ES-I3 (cell line): ENCODE results near the gene AUTS2.

Source experiments
- H3K36me3 ChIP-seq: 2 replicates; pipeline ENCODE4 v1.6.1; 2013; ENCODE audit warnings: mild to moderate bottlenecking, low read length, control low read depth, moderate library complexity; ENCODE audit not compliant: insufficient read depth
- H3K4me1 ChIP-seq: 2 replicates; pipeline ENCODE4 v1.6.1; 2013; ENCODE audit warnings: mild to moderate bottlenecking, control low read depth, low read length; ENCODE audit not compliant: insufficient read depth
- H3K9ac ChIP-seq: 2 replicates; pipeline ENCODE4 v1.6.1; 2013; ENCODE audit warnings: low read depth, mild to moderate bottlenecking, low read length, moderate library complexity
- H3K9me3 ChIP-seq: 2 replicates; pipeline ENCODE4 v1.6.1; 2013; ENCODE audit warnings: mild to moderate bottlenecking, low read length, moderate library complexity; ENCODE audit not compliant: control insufficient read depth, insufficient read depth

AUTS2 gene

DNA sequence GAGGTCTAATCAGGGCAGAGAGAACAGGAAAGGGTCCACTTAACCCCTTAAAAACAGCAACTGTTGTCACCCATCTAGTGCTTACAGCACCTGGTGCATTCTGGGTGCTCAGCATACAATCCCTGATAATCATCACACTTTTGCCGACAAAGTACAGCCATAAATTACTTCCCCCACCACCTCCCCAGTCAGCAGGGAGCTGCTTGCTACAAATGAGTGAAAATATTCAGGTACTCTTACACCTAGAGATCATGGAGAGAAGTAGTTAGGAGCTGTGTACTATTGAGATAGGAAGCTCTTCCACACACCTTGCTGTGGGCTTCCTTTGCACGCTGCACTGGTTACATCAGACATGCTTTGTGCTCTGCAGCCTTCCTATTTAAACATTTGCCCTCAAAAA lies 810.2 kb downstream of the AUTS2 start:
- Histone ChIP-seq H3K9me3 (no peaks in the 10 kb centered on the region), H3K4me1 (no peaks in the 10 kb centered on the region; the same call in 1 of the 2 replicates), H3K36me3 (no peaks in the 10 kb centered on the region), H3K9ac (no peak overlapping the region)

DNA sequence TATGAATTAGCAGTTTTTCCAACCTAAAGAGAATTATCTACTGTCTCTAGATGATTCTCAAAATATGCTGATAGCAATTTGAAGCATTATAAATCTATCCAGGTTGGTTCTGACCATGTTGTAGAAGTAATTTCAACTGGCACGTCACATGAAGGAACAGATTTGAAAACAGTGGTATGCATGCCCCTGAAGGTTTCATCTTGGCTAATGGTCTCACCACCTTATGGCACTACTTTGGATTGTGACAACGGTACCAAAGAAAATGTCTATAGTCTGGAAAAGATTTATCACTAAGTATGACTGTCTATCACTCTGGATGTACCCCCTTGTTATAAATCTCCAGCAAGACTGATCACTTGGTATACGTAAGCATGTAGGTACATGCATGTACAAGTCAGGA lies 810.6 kb downstream of the AUTS2 start:
- no peak overlapping the region for H3K9ac ChIP-seq
- no peaks in the 10 kb centered on the region for H3K9me3 ChIP-seq
- H3K36me3 ChIP-seq, result no peaks in the 10 kb centered on the region
- no peaks in the 10 kb centered on the region; the same call in 1 of the 2 replicates for H3K4me1 ChIP-seq

DNA sequence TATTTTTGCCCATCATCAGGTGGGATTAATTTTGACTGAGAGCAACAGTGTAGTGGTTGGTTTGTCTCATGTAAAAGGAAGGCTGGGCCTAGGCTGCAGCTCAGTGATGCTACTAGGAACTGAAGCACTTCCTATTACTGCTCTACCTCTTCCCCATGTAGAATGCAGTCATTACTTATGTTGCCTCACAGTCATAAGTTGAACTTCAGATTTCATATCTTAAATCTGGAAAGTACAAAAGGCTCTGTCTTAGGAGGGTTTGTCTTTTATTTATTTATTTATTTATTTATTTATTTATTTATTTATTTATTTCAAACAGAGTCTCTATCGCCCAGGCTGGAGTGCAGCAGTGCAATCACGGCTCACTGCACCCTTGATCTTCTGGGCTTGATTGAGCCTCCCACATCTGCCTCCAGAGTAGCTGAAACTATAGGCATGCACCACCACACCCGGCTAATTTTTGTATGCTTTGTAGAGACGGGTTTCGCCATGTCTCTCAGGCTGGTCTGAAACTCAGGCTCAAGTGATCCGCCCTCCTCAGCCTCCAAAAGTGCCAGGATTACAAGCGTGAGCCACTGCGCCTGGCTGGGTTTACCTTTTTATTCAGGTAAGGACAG lies 812.0 kb downstream of the AUTS2 start:
- Histone ChIP-seq H3K4me1 (no peaks in the 10 kb centered on the region; the same call in 1 of the 2 replicates), H3K9ac (no peak overlapping the region), H3K36me3 (no peaks in the 10 kb centered on the region), H3K9me3 (no peaks in the 10 kb centered on the region)

DNA sequence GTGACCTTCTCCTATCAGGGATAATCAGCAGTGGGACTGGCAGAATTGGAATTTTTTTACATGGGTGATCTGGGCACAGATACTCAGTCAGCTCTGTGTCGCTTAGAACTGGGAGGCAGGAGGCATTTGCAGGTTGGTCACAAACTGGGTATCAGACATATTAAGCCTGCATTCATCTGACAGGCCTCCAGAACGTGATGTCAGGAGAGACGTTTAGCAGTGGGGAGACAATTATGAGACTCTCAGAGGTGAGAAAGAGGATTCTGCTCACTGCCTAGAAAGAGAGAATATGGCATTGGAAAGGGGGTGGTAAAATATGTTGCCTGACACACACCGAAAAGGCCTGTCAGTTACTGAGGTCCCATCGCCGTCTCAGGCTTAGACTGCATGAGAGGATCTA lies 816.1 kb downstream of the AUTS2 start:
- Histone ChIP-seq H3K9ac (no peak overlapping the region), H3K4me1 (no peaks in the 10 kb centered on the region), H3K36me3 (no peaks in the 10 kb centered on the region), H3K9me3 (no peaks in the 10 kb centered on the region)

DNA sequence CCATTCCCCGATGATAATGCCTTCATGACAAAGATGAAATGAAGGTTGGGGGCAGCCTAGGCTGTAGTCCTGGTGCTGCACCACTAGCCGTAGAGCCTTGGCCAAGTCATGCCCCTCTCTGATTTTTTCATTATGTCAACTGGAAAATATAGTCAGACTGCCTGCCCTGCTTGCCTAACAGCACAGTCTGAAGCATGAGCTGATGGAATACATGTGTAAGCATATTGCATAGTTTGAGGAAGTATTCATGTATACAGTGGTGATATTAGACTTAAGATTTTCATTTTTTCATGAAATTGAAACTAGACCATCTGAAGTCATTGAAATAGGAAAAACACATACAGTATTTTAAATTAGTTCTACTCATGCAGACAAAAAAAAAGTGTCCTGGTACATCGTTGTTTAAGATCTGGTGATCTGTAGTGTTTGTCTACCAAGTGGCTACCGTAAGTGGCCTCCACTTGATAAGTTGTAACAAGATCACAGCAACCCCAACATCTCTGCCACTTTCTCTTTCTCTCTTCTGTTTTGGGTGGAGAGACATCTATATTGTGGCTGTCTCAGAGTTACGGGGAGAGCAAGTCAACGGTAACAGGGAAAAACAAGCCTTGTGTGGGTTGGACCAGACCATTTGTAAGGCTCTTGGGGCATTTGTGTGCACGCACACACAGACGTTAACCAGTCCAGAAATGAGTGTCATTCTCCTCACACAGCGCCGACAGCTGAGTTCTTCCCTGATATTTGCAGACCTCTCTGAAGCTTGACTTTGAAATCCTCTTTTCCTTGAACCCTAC lies 817.1 kb downstream of the AUTS2 start:
- Histone ChIP-seq H3K4me1 (peaks cover 5% of the 10 kb centered on the region), H3K9me3 (no peaks in the 10 kb centered on the region), H3K9ac (no peak overlapping the region), H3K36me3 (no peaks in the 10 kb centered on the region)

DNA sequence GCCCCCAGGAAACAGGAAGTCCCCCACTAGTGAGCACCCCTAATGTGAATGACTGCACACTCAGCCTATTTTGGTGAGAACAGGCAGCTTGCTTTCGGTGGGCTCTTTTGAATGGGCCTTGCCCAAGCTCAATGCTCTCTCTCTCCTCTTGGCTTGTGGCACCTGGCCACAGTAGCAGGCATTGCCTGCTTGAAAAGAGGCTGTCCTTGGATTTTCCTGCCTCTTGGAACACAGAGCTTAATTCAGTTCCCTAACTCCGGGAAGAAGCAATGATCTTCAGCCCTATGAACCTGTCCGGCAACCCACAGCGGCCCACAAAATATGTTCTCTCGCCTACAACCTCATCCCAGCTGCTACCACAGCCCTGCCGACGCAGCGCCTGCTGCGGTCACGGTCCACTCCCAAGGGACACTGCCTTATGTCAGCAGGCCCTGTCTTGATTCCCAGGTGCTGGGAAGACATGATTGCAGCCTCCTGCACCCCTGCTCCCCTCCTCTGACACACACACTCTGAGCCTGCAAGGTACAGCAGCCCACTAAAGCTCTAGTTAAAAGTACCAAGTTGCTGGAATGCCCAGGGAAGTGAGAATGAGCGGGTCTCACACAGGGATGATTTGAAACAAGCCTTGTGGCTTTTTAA lies 818.2 kb downstream of the AUTS2 start:
- peaks cover 5% of the 10 kb centered on the region for H3K4me1 ChIP-seq
- no peaks in the 10 kb centered on the region for H3K36me3 ChIP-seq
- H3K9ac ChIP-seq, result no peak overlapping the region
- no peaks in the 10 kb centered on the region for H3K9me3 ChIP-seq

DNA sequence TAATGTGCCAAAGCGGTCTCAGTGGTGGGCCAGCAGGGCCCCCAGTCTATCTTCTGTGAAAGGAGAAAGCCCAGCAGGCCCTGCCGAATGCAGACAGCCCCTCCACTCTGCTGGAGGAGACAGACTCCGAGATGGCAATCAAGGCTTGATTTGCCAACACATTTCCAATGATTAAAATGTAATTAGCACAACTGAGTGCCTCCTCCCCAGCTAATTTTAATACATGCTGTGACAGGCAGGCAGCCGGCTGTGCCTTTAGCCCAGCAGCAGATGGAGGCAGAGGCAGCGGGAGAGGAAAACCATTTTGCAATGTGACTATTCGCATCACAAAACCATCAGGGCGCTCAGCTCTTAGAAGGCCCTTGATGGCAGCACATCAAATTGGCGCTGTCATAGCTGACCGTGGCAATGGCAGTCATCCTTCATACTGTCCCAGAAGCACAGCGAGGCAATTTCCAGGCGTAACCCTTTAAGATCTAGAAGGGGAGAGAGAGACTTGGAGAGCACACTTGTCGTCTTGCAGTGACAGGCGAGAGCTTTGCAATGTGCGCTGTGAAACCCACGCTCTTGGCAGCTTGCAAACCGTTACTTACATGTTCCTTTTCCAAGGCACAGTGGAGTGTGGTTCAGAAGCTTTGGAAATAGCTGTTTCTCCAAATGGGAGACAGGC lies 818.8 kb downstream of the AUTS2 start:
- no peak overlapping the region for H3K9ac ChIP-seq
- no peaks in the 10 kb centered on the region for H3K36me3 ChIP-seq
- H3K4me1 ChIP-seq, result peaks cover 5% of the 10 kb centered on the region
- no peaks in the 10 kb centered on the region for H3K9me3 ChIP-seq

DNA sequence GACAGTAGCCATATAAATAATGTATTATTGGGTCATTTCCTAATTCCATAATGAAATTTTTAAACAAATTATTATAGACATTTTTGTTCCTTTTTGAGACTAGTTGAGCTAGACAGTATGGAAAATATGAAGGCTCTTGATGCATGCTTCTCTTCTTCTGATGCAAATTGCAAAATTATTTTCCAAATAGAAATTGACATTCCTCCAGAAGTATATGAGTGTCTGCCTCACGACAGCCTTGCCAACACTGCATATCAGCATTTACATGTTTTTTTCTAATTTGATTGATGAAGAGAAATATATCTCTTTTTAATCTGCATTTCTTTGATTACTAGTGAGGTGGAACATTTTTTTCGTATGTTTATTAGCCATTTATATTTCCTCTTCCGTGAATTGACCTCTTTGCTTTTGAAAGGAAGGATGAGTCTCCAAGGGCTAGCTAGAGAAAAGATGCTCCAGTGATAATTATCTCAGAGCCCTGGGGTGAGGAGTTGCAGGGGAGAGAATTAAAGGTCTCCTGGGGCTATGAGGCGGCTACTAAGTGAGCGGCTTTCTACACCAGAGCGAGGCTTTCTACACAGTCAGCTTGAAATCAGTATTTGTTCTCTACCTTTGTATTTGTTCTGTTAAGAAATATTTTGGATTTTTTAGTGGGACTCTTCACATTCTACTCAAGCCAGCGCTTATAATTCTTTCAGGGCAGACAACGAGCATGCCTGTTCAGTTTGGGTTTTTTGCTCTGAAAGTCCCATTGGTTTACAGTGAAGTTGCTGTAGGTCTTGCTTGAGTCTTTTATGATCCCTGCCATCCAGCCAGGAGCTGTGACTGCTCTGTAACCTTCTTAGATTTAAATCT lies 821.5 kb downstream of the AUTS2 start:
- H3K9me3 ChIP-seq, result no peaks in the 10 kb centered on the region
- no peaks in the 10 kb centered on the region for H3K36me3 ChIP-seq
- peaks cover 5% of the 10 kb centered on the region for H3K4me1 ChIP-seq
- no peak overlapping the region for H3K9ac ChIP-seq

DNA sequence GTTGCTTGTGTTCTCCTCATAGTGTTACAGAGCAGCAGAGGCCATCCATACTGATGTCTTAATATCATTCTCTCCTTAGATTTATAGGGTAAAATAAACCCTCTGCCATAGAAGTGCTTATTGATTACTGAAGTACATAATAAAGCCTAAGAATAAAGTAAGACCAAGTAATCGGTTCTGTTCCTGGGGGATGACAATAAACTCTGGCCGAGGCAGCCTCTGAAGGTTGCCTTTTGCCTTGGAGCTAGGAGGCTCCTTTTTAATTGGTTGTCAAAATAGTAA lies 822.0 kb downstream of the AUTS2 start:
- H3K9me3 ChIP-seq, result no peaks in the 10 kb centered on the region
- H3K36me3 ChIP-seq, result no peaks in the 10 kb centered on the region
- H3K4me1 ChIP-seq, result peaks cover 5% of the 10 kb centered on the region
- H3K9ac ChIP-seq, result no peak overlapping the region

DNA sequence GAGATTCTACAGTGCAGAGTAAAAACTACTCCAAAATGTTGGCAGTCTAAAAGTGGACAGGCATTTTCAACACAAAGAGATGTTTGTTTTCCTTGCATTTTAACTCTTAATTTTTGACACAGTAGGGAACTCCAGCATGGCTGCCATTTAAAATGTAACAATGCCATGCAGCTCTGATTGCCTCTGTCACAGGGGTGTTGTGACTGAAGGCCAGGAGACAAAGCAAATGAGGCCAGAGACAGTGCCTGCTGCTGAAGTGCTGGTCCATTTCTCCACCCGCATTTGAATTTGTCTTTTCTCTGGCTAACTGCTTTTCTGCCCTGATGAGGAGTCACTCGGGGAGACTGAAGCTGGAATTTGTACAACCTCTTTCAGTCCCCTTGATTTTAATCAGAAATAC lies 823.0 kb downstream of the AUTS2 start:
- Histone ChIP-seq H3K9ac (no peak overlapping the region), H3K9me3 (no peaks in the 10 kb centered on the region), H3K4me1 (peaks cover 5% of the 10 kb centered on the region), H3K36me3 (no peaks in the 10 kb centered on the region)

DNA sequence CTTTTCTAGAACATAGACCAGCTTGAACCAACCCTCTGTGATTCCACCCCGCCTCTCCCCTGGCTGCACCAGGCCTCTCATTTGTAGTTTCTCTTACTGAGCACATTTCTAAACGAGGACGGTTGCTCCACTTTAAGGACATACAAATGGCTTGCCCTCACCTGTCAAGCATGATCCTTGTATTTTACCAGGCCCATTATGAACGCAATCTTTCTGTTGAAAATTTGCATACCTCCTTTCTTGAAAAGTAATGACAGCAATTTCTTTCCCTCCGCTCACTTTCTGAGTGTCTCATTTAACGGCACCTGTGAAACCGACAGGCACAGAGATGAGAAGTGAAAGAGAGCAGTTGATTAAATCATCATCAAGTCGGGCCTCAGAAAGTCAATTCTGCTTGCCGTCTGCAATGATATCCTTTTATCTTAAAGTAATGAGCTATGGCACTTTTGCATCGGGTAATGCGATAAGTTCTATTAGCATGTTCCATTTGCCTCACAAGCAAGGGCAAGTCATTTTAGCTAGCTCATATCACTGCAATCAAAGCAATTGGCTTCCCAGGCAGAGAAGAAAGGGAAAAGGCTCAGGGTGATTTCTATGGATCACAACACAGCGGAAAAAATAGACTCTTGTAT lies 828.1 kb downstream of the AUTS2 start:
- H3K9ac ChIP-seq, result no peak overlapping the region

DNA sequence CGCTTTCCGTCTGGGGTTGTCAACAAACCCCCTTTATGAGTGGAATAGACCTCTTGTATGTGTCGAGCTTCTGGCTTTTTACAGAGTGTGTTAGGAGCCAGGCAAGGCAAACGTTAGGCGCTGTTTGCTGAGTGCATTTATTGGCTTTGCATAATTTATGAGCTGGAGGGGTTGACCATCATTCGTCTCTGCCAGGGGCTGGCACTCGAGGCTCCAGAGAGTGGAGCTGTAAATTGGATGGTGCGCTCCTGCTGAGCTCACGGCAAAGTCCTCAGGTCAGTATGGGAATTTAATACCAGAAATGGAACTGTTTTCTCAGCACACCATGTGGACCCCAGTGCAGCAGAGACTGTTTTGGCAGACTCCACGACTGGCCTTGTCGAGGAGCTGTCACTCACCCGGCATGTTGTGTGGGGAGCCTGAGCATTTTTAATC lies 834.3 kb downstream of the AUTS2 start:
- H3K36me3 ChIP-seq, result no peaks in the 10 kb centered on the region
- H3K9ac ChIP-seq, result no peak overlapping the region
- H3K9me3 ChIP-seq, result no peaks in the 10 kb centered on the region
- H3K4me1 ChIP-seq, result no peaks in the 10 kb centered on the region

More for the DNA sequence above, 828.1 kb downstream of the AUTS2 start:
- Histone ChIP-seq H3K9me3 (no peaks in the 10 kb centered on the region), H3K4me1 (no peaks in the 10 kb centered on the region), H3K36me3 (no peaks in the 10 kb centered on the region)

DNA sequence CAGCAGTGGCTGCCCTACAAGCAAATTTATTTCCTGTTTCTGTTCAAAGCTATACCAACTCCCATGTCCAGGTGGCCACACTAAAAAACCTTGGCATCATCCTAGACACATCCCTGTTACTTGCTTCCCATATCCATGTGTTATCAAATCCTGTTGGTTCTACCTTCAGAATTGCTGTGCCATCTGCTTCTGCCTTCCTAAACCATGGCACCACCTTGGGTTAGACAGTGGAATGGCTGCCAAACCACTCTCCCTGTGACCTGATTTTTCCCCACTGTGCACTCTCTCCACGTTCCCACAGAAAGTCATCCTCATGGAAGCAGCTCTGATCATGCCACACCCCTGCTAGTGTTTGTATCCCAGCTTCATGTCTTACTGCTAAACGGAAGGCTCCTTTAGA lies 836.1 kb downstream of the AUTS2 start:
- H3K4me1 ChIP-seq, result no peaks in the 10 kb centered on the region

DNA sequence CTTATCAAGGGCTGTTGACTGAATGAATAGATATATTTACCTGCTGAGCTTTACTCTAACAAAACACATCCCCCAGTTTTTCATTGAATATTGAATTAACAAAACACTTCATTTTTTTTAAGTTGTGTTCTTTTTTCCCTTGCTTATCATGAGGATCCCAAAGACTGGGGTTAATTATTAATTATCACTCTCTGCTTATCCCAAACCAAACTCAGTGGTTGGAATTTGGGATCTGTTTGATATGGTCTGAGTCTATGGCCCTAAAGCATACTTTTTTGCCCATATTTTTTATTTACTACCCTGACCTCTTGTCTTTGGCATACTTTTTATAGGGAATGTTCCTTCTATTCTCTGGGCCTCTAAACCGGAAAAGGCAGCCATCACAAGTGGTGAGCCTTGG lies 836.5 kb downstream of the AUTS2 start:
- Histone ChIP-seq H3K9ac (no peak overlapping the region), H3K36me3 (no peaks in the 10 kb centered on the region), H3K9me3 (no peaks in the 10 kb centered on the region), H3K4me1 (no peaks in the 10 kb centered on the region)

More for the DNA sequence above, 836.1 kb downstream of the AUTS2 start:
- H3K9me3 ChIP-seq, result no peaks in the 10 kb centered on the region
- no peaks in the 10 kb centered on the region for H3K36me3 ChIP-seq
- no peak overlapping the region for H3K9ac ChIP-seq
